ENCODE measurements around the gene TNFSF9. TPM values are rescaled to one million over a fixed set of nuclear protein-coding genes. Genes with fewer than 3 reads are reported as not detected.
"Not testable (repeated sequence)": the region's sequence is repeated elsewhere in the genome, so short reads cannot be mapped to it uniquely, and the experiment has no call there.

The TNFSF9 gene
- total RNA-seq, 2 donors from 2014 or later = 2.6 TPM; not detected in 1

GRCh38 chr19:6576869-6577475, 46.1 kb downstream of the TNFSF9 start:
- Histone ChIP-seq H3K27me3 (no peaks in the 10 kb centered on the region), H3K9me3 (no peaks in the 10 kb centered on the region), H3K36me3 (replicated peaks in 1 of 2; ENCODE audit: insufficient read depth in 1 of 2, low read depth in 2 of 2) (no peaks in the 10 kb centered on the region), H3K27ac (peak overlapping the region in 1 of 4 donors; percentile 54), H3K4me1 (no peaks in the 10 kb centered on the region), H3K4me3 (no peak overlapping the region)
- no peak for ATAC-seq
- no peak for DNase-seq
- WGBS, 2 donors = 56 to 68% methylated on average over 5 of the region's 5 CpGs
- TF ChIP-seq, protein P1, sequence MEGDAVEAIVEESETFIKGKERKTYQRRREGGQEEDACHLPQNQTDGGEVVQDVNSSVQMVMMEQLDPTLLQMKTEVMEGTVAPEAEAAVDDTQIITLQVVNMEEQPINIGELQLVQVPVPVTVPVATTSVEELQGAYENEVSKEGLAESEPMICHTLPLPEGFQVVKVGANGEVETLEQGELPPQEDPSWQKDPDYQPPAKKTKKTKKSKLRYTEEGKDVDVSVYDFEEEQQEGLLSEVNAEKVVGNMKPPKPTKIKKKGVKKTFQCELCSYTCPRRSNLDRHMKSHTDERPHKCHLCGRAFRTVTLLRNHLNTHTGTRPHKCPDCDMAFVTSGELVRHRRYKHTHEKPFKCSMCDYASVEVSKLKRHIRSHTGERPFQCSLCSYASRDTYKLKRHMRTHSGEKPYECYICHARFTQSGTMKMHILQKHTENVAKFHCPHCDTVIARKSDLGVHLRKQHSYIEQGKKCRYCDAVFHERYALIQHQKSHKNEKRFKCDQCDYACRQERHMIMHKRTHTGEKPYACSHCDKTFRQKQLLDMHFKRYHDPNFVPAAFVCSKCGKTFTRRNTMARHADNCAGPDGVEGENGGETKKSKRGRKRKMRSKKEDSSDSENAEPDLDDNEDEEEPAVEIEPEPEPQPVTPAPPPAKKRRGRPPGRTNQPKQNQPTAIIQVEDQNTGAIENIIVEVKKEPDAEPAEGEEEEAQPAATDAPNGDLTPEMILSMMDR (IDR thresholded peaks at IDR 0.05) = no peak
- TF ChIP-seq POLR2A (IDR thresholded peaks at IDR 0.05) = no peak
- intact Hi-C loops (cut with DNase I) = no loop called here

GRCh38 chr19:6577476-6578125, 46.8 kb downstream of the TNFSF9 start:
- H3K4me1 ChIP-seq = no peaks in the 10 kb centered on the region
- no peaks in the 10 kb centered on the region for H3K27me3 ChIP-seq
- TF ChIP-seq POLR2A (IDR thresholded peaks at IDR 0.05) = no peak
- TF ChIP-seq, protein P1 (IDR thresholded peaks at IDR 0.05) = no peak
- intact Hi-C loops (cut with DNase I) = no loop called here
- H3K9me3 ChIP-seq = no peaks in the 10 kb centered on the region
- DNase-seq (peak in 1 of 4 donors; percentile 33), ATAC-seq (no peak)
- H3K4me3 ChIP-seq = no peak overlapping the region
- 56 to 64% methylated on average over 5 of the region's 5 CpGs for WGBS, 2 donors
- peak overlapping the region in 1 of 4 donors; percentile 54 for H3K27ac ChIP-seq
- H3K36me3 ChIP-seq (replicated peaks in 1 of 2; ENCODE audit: insufficient read depth in 1 of 2, low read depth in 2 of 2) = no peaks in the 10 kb centered on the region

DNA sequence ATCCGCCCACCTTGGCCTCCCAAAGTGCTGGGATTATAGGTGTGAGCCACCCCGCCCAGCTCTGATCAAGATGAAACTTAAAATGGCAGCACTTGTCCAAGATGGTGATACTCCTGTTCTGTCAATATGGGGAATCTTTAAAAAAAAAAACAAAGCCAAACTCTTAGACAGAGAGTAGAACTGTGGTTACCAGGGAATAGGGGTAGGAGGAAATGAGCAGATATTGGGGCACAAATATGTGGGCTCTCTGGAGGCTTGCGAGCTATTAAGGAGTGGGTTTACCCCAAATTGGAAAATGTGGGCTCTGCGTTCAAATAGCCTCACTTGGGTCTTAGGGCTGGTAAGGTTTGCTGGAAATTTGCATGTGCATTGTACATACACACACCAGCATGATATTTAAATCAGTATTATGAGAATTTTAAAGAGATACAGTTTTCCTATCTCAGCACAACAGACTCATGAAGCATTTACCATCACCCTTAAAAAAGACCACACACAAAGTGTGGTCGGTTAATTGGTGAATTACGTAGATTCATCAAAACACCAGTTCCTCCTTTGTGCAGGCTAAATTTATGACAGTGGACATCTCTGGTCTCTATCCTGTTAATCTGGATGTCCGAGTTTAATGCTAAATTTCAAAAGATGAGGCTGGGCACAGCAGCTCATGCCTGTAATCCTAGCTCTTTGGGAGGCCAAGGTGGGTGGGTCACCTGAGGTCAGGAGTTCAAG, 48.8 kb downstream of the TNFSF9 start:
- ATAC-seq = no peak
- Histone ChIP-seq H3K9me3 (no peaks in the 10 kb centered on the region), H3K27me3 (no peaks in the 10 kb centered on the region), H3K4me1 (no peaks in the 10 kb centered on the region), H3K27ac (no peak overlapping the region), H3K36me3 (replicated peaks in 1 of 2; ENCODE audit: insufficient read depth in 1 of 2, low read depth in 2 of 2) (no peaks in the 10 kb centered on the region), H3K4me3 (no peak overlapping the region)
- DNase-seq = no peak
- intact Hi-C loops (cut with DNase I) = no loop called here
- WGBS, 2 donors = 66 to 69% methylated on average over 7 of the region's 7 CpGs
- no peak for TF ChIP-seq POLR2A (IDR thresholded peaks at IDR 0.05)
- TF ChIP-seq, protein P1 (IDR thresholded peaks at IDR 0.05) = no peak

GRCh38 chr19:6580313-6580712, 49.5 kb downstream of the TNFSF9 start:
- Histone ChIP-seq H3K4me1 (no peaks in the 10 kb centered on the region), H3K9me3 (no peaks in the 10 kb centered on the region), H3K27me3 (no peaks in the 10 kb centered on the region), H3K4me3 (no peak overlapping the region), H3K36me3 (replicated peaks in 1 of 2; ENCODE audit: insufficient read depth in 1 of 2, low read depth in 2 of 2) (no peaks in the 10 kb centered on the region), H3K27ac (no peak overlapping the region)
- TF ChIP-seq, protein P1 (IDR thresholded peaks at IDR 0.05) = no peak
- no peak for TF ChIP-seq POLR2A (IDR thresholded peaks at IDR 0.05)
- WGBS, 2 donors = 70 to 81% methylated on average over 8 of the region's 8 CpGs
- no peak for ATAC-seq
- DNase-seq = no peak
- intact Hi-C loops (cut with DNase I) = no loop called here

- H3K27ac ChIP-seq; H3K4me3 ChIP-seq; H3K4me1 ChIP-seq; ATAC-seq; H3K9me3 ChIP-seq; DNase-seq; H3K27me3 ChIP-seq; intact Hi-C loops (cut with DNase I); H3K36me3 ChIP-seq (replicated peaks in 1 of 2; ENCODE audit: insufficient read depth in 1 of 2, low read depth in 2 of 2): not testable (repeated sequence)
- 72% methylated on average over 16 of the region's 16 CpGs for WGBS, 2 donors
Observed at GRCh38 chr19:6582515-6583484, 52.0 kb downstream of the TNFSF9 start.

Measured in body of pancreas (tissue), 4 donors.